Bladder microvascular endothelial cell (primary cell): ENCODE data around the gene IFNA16. TPM values are rescaled to one million over a fixed set of nuclear protein-coding genes. Genes with fewer than 3 reads are reported as not detected.

ENCODE experiments used
- total RNA-seq: library from RNA; depleted of rRNA; stranded (reverse); fragments of >200 nt; gene quantifications from 2 replicates; pipeline ENCODE4 v1.2.3, GENCODE V29; 2014

Gene IFNA16
- total RNA-seq: not detected in 2 replicates

GRCh38 chr9:21217211-21217610, at the start of gene IFNA16:
TSS of gene IFNA16 (minus strand) at chr9:21217311. CDS start at chr9:21217305, 6 bp downstream.

GRCh38 chr9:21239911-21240310, 22.8 kb upstream of the IFNA16 start, which contains the start of gene IFNA14:
TSS of gene IFNA14 (minus strand) at chr9:21240005. CDS start at chr9:21239935, 70 bp downstream.

GRCh38 chr9:21228122-21228521, 11.0 kb upstream of the IFNA16 start, which contains the start of gene IFNA17:
TSS of gene IFNA17 (minus strand) at chr9:21228222. CDS start at chr9:21228173, 49 bp downstream.

GRCh38 chr9:21207043-21207442, 10.1 kb downstream of the IFNA16 start, which contains the start of gene IFNA10:
TSS of gene IFNA10 (minus strand) at chr9:21207143. CDS start at chr9:21207097, 46 bp downstream.

GRCh38 chr9:21202105-21202504, 15.0 kb downstream of the IFNA16 start, which contains the start of gene IFNA7:
TSS of gene IFNA7 (minus strand) at chr9:21202205. CDS start at chr9:21202165, 40 bp downstream.

GRCh38 chr9:21187487-21187886, 29.6 kb downstream of the IFNA16 start, which contains the start of gene IFNA4:
TSS of gene IFNA4 (minus strand) at chr9:21187587. CDS start at chr9:21187531, 56 bp downstream.

GRCh38 chr9:21166560-21166959, 50.6 kb downstream of the IFNA16 start, which contains the start of gene IFNA21:
TSS of gene IFNA21 (minus strand) at chr9:21166660. CDS start at chr9:21166612, 48 bp downstream.

Other genes starting within 250 kb of the IFNA16 start
- gene HACD4, start 185.7 kb downstream of the IFNA16 start, total RNA-seq: 0.44 and 1.8 TPM in 2 replicates
- gene IFNB1, start 139.4 kb downstream of the IFNA16 start, total RNA-seq: not detected in 2 replicates
- gene IFNW1, start 75.5 kb downstream of the IFNA16 start, total RNA-seq: not detected in 2 replicates
- gene IFNA21, start 50.7 kb downstream of the IFNA16 start, total RNA-seq: not detected in 2 replicates
- gene IFNA4, start 29.7 kb downstream of the IFNA16 start, total RNA-seq: not detected in 2 replicates
- not detected in 2 replicates for gene IFNA7, start 15.1 kb downstream of the IFNA16 start, total RNA-seq
- not detected in 2 replicates for gene IFNA10, start 10.2 kb downstream of the IFNA16 start, total RNA-seq
- gene IFNA17, start 10.9 kb upstream of the IFNA16 start, total RNA-seq: not detected in 2 replicates
- not detected in 2 replicates for gene IFNA14, start 22.7 kb upstream of the IFNA16 start, total RNA-seq
- under 0.01 TPM in 1 of 2 replicates, not detected in the other for gene IFNA5, start 88.0 kb upstream of the IFNA16 start, total RNA-seq
- gene KLHL9, start 118.1 kb upstream of the IFNA16 start, total RNA-seq: 22.5 and 41.5 TPM in 2 replicates
- not detected in 2 replicates for gene IFNA6, start 133.6 kb upstream of the IFNA16 start, total RNA-seq
- not detected in 2 replicates for gene IFNA13, start 150.7 kb upstream of the IFNA16 start, total RNA-seq
- not detected in 2 replicates for gene IFNA2, start 168.1 kb upstream of the IFNA16 start, total RNA-seq
- gene IFNA8, start 191.8 kb upstream of the IFNA16 start, total RNA-seq: not detected in 2 replicates
- gene IFNA1, start 223.1 kb upstream of the IFNA16 start, total RNA-seq: not detected in 2 replicates